Right lobe of liver (tissue), 4 donors: ENCODE measurements around the gene NUP153.

Experiments used
- POLR2A ChIP-seq: fragments of 450-650 bp; IDR thresholded peaks from one replicate; pipeline ENCODE4 v1.6.1; 2017; ENCODE audit warnings: antibody characterized with exemption, mild to moderate bottlenecking
- TF ChIP-seq, protein P1 (sequence below), 4 donors: fragments of 200-600 bp in 3 of 4; fragments of 450-650 bp in 1 of 4; IDR thresholded peaks; one replicate each; pipeline versions ENCODE4 v1.5.1 to v1.8.0; 2016 to 2022; ENCODE audit warnings: antibody characterized with exemption in 4 of 4, mild to moderate bottlenecking in 2 of 4
- donor health status: DM: no; HTN: no; CAD: no.
- donor health status: DM: no; HTN: no; CAD: no.
- donor health status: DM: no; HTN: yes; CAD: no.

DNA sequence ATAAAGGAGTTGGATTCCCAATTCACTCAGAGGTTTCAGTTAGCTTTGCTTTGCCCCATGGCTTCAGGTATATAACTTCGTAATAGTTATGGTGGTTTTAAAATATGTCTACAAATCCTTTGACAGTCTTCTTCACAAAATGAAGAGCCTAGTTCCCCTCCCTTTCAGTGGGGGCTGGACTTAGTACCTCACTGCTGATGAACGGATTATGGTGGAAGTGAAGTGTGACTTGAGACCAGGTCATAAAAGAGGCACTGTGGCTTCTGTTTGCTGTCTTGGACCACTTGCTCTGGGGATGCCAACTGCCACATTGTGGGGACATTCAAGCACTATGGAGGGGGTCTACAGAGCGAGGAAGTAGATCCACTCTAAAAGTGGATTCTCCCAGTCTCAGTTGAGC is 47.5 kb upstream of the NUP153 start:
- TF ChIP-seq, protein P1, sequence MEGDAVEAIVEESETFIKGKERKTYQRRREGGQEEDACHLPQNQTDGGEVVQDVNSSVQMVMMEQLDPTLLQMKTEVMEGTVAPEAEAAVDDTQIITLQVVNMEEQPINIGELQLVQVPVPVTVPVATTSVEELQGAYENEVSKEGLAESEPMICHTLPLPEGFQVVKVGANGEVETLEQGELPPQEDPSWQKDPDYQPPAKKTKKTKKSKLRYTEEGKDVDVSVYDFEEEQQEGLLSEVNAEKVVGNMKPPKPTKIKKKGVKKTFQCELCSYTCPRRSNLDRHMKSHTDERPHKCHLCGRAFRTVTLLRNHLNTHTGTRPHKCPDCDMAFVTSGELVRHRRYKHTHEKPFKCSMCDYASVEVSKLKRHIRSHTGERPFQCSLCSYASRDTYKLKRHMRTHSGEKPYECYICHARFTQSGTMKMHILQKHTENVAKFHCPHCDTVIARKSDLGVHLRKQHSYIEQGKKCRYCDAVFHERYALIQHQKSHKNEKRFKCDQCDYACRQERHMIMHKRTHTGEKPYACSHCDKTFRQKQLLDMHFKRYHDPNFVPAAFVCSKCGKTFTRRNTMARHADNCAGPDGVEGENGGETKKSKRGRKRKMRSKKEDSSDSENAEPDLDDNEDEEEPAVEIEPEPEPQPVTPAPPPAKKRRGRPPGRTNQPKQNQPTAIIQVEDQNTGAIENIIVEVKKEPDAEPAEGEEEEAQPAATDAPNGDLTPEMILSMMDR (IDR thresholded peaks at IDR 0.05), result no peak
- no peak for TF ChIP-seq POLR2A
